PC-9 (cell line): ENCODE data around the gene RASAL2. TPM values are rescaled to one million over a fixed set of nuclear protein-coding genes. Genes with fewer than 3 reads are reported as not detected.
"Not testable (repeated sequence)": the region's sequence is repeated elsewhere in the genome, so short reads cannot be mapped to it uniquely, and the experiment has no call there.

Source experiments
- BruUV-seq: library from RNA; stranded (reverse); fragments of 400-500 nt; replicated peaks from 2 replicates; lab custom pipeline; 2021; lab: Mats Ljungman, UMichigan
- CTCF ChIA-PET: fragments of 300-600 bp; sonication (Branson Sonifier 250); formaldehyde crosslinking; loops from one replicate; lab custom pipeline; 2022; ENCODE audit warnings: antibody characterized with exemption; lab: Charles Lee
- POLR2A ChIA-PET: fragments of 300-600 bp; sonication (Branson Sonifier 250); formaldehyde crosslinking; loops from one replicate; lab custom pipeline; 2022; ENCODE audit warnings: antibody characterized with exemption; ENCODE audit not compliant: unreplicated experiment; lab: Charles Lee
- DNase-seq, 2 experiments: peaks; one replicate each; pipeline versions ENCODE4 v3.0.0 to v3.0.0-alpha.2; 2015 to 2022; ENCODE audit warnings: mixed read lengths in 1 of 2
- H2AFZ ChIP-seq: fragments of 200-600 bp; sonication (generic); 2 replicates; pipeline ENCODE4 v1.8.1; 2017; ENCODE audit warnings: antibody characterized with exemption
- H3F3A ChIP-seq: fragments of 200-600 bp; sonication (generic); 2 replicates; pipeline ENCODE4 v1.8.1; 2017; ENCODE audit warnings: antibody characterized with exemption, mild to moderate bottlenecking, low read depth; ENCODE audit not compliant: insufficient read depth
- H3K27ac ChIP-seq: fragments of 200-600 bp; sonication (generic); 2 replicates; pipeline ENCODE4 v1.6.1; 2016; ENCODE audit warnings: mixed run types
- H3K27me3 ChIP-seq: fragments of 200-600 bp; sonication (generic); 2 replicates; pipeline ENCODE4 v1.6.1; 2016; ENCODE audit warnings: low read depth, mixed run types; ENCODE audit not compliant: insufficient read depth
- H3K36me3 ChIP-seq: fragments of 200-600 bp; sonication (generic); 2 replicates; pipeline ENCODE4 v1.6.1; 2016; ENCODE audit warnings: low read depth, mixed run types
- H3K4me1 ChIP-seq: fragments of 200-600 bp; sonication (generic); replicated peaks from 2 replicates; pipeline ENCODE4 v1.6.1; 2016; ENCODE audit warnings: mixed run types; ENCODE audit not compliant: insufficient read depth
- H3K4me2 ChIP-seq: fragments of 200-600 bp; sonication (generic); 2 replicates; pipeline ENCODE4 v1.6.1; 2017; ENCODE audit warnings: mixed run types
- H3K4me3 ChIP-seq: fragments of 200-600 bp; sonication (generic); 2 replicates; pipeline ENCODE4 v1.6.1; 2016; ENCODE audit warnings: mixed run types
- H3K79me2 ChIP-seq: fragments of 200-600 bp; sonication (generic); 2 replicates; pipeline ENCODE4 v1.6.1; 2017; ENCODE audit warnings: low read depth, mixed run types
- H3K9me2 ChIP-seq: fragments of 200-600 bp; sonication (generic); 2 replicates; pipeline ENCODE4 v1.8.1; 2017; ENCODE audit warnings: mild to moderate bottlenecking; ENCODE audit not compliant: insufficient read depth
- H3K9me3 ChIP-seq: fragments of 200-600 bp; sonication (generic); 2 replicates; pipeline ENCODE4 v1.8.1; 2016; ENCODE audit warnings: low read depth; ENCODE audit not compliant: insufficient read depth
- H4K20me1 ChIP-seq: fragments of 200-600 bp; sonication (generic); 2 replicates; pipeline ENCODE4 v1.8.1; 2017; ENCODE audit not compliant: insufficient read depth
- EZH2 ChIP-seq: fragments of 200-600 bp; sonication (generic); IDR thresholded peaks from 2 replicates; pipeline ENCODE4 v1.8.0; 2017; ENCODE audit warnings: antibody characterized with exemption, low read depth
- intact Hi-C: fragments of 100-400 bp; cut with micrococcal nuclease; formaldehyde crosslinking; loops from one replicate; pipeline ENCODE4 v1.10.0; 2022; ENCODE audit not compliant: unreplicated experiment
- total RNA-seq: library from RNA; stranded (reverse); gene quantifications from 2 replicates; pipeline ENCODE4 v1.2.3, GENCODE V29; 2021
- TF ChIP-seq, protein P1 (sequence below): fragments of 200-600 bp; sonication (generic); conservative IDR thresholded peaks from 2 replicates; pipeline ENCODE4 v1.6.1; 2017; ENCODE audit warnings: mixed run types, antibody characterized with exemption, mild to moderate bottlenecking, moderate library complexity

The RASAL2 gene
- total RNA-seq, 1 experiment from 2014 or later, result 54.1 TPM

DNA sequence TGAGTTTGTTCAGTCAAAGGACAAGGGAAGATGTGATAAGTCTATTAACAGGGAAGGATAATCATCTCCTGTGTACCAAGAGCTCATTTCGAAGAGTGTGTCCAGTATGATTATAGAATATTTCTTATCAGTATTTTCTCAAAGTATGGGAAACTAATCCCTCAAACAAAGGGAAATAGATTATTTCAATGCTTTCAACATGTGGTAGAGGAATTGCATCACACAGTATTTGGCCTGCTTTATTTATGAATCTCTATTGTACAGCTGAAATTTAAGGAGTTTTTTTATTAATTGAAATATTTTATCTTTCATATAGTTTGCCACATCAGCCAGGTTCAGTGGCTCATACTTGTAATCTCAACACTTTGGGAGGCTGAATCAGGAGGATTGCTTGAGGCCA, 251.9 kb downstream of the RASAL2 start:
- intact Hi-C loops, result loop anchor here (5.0 kb wide), 1 partner anchor 34 kb away; no protein-coding TSS in a partner anchor

GRCh38 chr1:178349801-178350200, 255.9 kb downstream of the RASAL2 start:
- peaks cover 8% of the 10 kb centered on the region for H3F3A ChIP-seq
- no peaks in the 10 kb centered on the region for H3K36me3 ChIP-seq
- H3K27me3 ChIP-seq, result no peaks in the 10 kb centered on the region
- TF ChIP-seq EZH2, result no peak
- TF ChIP-seq, protein P1, sequence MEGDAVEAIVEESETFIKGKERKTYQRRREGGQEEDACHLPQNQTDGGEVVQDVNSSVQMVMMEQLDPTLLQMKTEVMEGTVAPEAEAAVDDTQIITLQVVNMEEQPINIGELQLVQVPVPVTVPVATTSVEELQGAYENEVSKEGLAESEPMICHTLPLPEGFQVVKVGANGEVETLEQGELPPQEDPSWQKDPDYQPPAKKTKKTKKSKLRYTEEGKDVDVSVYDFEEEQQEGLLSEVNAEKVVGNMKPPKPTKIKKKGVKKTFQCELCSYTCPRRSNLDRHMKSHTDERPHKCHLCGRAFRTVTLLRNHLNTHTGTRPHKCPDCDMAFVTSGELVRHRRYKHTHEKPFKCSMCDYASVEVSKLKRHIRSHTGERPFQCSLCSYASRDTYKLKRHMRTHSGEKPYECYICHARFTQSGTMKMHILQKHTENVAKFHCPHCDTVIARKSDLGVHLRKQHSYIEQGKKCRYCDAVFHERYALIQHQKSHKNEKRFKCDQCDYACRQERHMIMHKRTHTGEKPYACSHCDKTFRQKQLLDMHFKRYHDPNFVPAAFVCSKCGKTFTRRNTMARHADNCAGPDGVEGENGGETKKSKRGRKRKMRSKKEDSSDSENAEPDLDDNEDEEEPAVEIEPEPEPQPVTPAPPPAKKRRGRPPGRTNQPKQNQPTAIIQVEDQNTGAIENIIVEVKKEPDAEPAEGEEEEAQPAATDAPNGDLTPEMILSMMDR, result no peak
- H3K4me1 ChIP-seq, result peaks cover 23% of the 10 kb centered on the region
- no peak overlapping the region for H3K4me2 ChIP-seq
- no peaks in the 10 kb centered on the region for H3K9me2 ChIP-seq
- no peaks in the 10 kb centered on the region for H4K20me1 ChIP-seq
- peaks cover 21% of the 10 kb centered on the region for H3K79me2 ChIP-seq
- DNase-seq, result no peak
- H3K27ac ChIP-seq, result no peak overlapping the region
- H3K9me3 ChIP-seq, result no peaks in the 10 kb centered on the region; the same call in none of the 2 replicates
- no peak overlapping the region for H3K4me3 ChIP-seq
- intact Hi-C loops, result loop anchor here (5.0 kb wide), 1 partner anchor 38 kb away; no protein-coding TSS in a partner anchor
- BruUV-seq, result no TSS peak
- POLR2A ChIA-PET, result no interaction called here
- CTCF ChIA-PET, result no interaction called here
- no peak overlapping the region for H2AFZ ChIP-seq

More for the DNA sequence above, 251.9 kb downstream of the RASAL2 start:
- H3K27me3 ChIP-seq, result no peaks in the 10 kb centered on the region
- H3F3A ChIP-seq, result peaks cover 18% of the 10 kb centered on the region
- H3K79me2 ChIP-seq, result peaks cover 42% of the 10 kb centered on the region
- no peak for DNase-seq
- POLR2A ChIA-PET, result no interaction called here
- H3K4me1 ChIP-seq, result peaks cover 34% of the 10 kb centered on the region
- H4K20me1 ChIP-seq, result no peaks in the 10 kb centered on the region
- H2AFZ ChIP-seq, result no peak overlapping the region
- H3K4me3 ChIP-seq, result no peak overlapping the region
- H3K9me2 ChIP-seq, result no peaks in the 10 kb centered on the region
- H3K9me3 ChIP-seq, result peaks cover 5% of the 10 kb centered on the region
- TF ChIP-seq, protein P1, result no peak
- no peak for TF ChIP-seq EZH2
- no peak overlapping the region for H3K4me2 ChIP-seq
- H3K27ac ChIP-seq, result no peak overlapping the region
- CTCF ChIA-PET, result interaction anchor here (0.6 kb wide), 1 partner anchor 38 kb away, joined by 4 read pairs; no protein-coding TSS in a partner anchor
- no TSS peak for BruUV-seq
- no peaks in the 10 kb centered on the region for H3K36me3 ChIP-seq

DNA sequence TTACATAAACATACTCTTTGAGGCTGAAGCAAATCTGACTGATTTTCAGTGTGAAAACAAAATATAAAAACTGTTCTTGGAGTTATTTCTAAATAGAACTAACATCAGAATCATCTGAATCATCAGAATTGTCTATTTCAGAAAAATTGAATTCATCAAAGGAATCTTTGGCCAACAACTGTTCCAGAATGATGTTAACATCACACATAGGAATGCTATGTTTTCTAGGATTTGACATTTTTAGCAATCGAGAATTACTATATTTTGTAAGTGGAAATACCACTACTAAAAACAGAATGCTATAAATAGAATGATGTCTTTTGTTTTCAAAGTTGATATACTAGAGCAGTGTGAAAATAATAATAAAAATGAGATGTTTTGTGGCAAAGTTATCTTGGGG, 258.0 kb downstream of the RASAL2 start:
- peaks cover 18% of the 10 kb centered on the region for H3K4me1 ChIP-seq
- POLR2A ChIA-PET, H3K27ac ChIP-seq, H3F3A ChIP-seq, H3K4me2 ChIP-seq, H3K9me2 ChIP-seq, BruUV-seq, H3K9me3 ChIP-seq, H3K4me3 ChIP-seq, H3K36me3 ChIP-seq, H2AFZ ChIP-seq, intact Hi-C loops, DNase-seq, H3K27me3 ChIP-seq, H4K20me1 ChIP-seq, CTCF ChIA-PET: not testable (repeated sequence)
- H3K79me2 ChIP-seq, result 0 out of 2 replicates have a peak, but pooled peaks cover 16% of the 10 kb centered on the region
